ENCODE measurements around the gene TIMM22.

TIMM22 gene

GRCh38 chr17:1007310-1008007, 10.5 kb downstream of the TIMM22 start:
- no peak for DNase-seq (ENCODE audit: low read depth)
- no peak overlapping the region for H3K4me3 ChIP-seq (ENCODE audit: control insufficient read depth, low read depth, low read length)
- no peak for TF ChIP-seq CTCF (IDR thresholded peaks at IDR 0.05; ENCODE audit: control insufficient read depth, insufficient read depth, low read depth, low read length, missing control alignments)

GRCh38 chr17:1008008-1008761, 11.3 kb downstream of the TIMM22 start:
- DNase-seq (ENCODE audit: low read depth): no peak
- H3K4me3 ChIP-seq (ENCODE audit: control insufficient read depth, low read depth, low read length): no peak overlapping the region

GRCh38 chr17:1009229-1010085, 12.5 kb downstream of the TIMM22 start:
- no peak for DNase-seq (ENCODE audit: low read depth)
- TF ChIP-seq CTCF (IDR thresholded peaks at IDR 0.05; ENCODE audit: control insufficient read depth, insufficient read depth, low read depth, low read length, missing control alignments): no peak
- H3K4me3 ChIP-seq (ENCODE audit: control insufficient read depth, low read depth, low read length): no peak overlapping the region

More at GRCh38 chr17:1008008-1008761, 11.3 kb downstream of the TIMM22 start:
- TF ChIP-seq CTCF (IDR thresholded peaks at IDR 0.05; ENCODE audit: control insufficient read depth, insufficient read depth, low read depth, low read length, missing control alignments): no peak

GRCh38 chr17:1010086-1010450, 13.1 kb downstream of the TIMM22 start:
- no peak for DNase-seq (ENCODE audit: low read depth)
- TF ChIP-seq CTCF (IDR thresholded peaks at IDR 0.05; ENCODE audit: control insufficient read depth, insufficient read depth, low read depth, low read length, missing control alignments): no peak
- no peak overlapping the region for H3K4me3 ChIP-seq (ENCODE audit: control insufficient read depth, low read depth, low read length)

GRCh38 chr17:1010586-1010985, 13.7 kb downstream of the TIMM22 start:
- no peak for DNase-seq (ENCODE audit: low read depth)
- H3K4me3 ChIP-seq (ENCODE audit: control insufficient read depth, low read depth, low read length): no peak overlapping the region
- TF ChIP-seq CTCF (IDR thresholded peaks at IDR 0.05; ENCODE audit: control insufficient read depth, insufficient read depth, low read depth, low read length, missing control alignments): no peak

GRCh38 chr17:1011138-1011537, 14.2 kb downstream of the TIMM22 start:
- no peak for DNase-seq (ENCODE audit: low read depth)

More at GRCh38 chr17:1011138-1011537, 14.2 kb downstream of the TIMM22 start:
- no peak overlapping the region for H3K4me3 ChIP-seq (ENCODE audit: control insufficient read depth, low read depth, low read length)
- no peak for TF ChIP-seq CTCF (IDR thresholded peaks at IDR 0.05; ENCODE audit: control insufficient read depth, insufficient read depth, low read depth, low read length, missing control alignments)

Measured in AG09309 (cell line).